T47D (cell line): ENCODE data around the gene YY1.

ENCODE experiments used
- DNase-seq, 2 experiments: peaks; one replicate each; pipeline versions ENCODE4 v3.0.0 to v3.0.0-alpha.2; 2011 to 2012; ENCODE audit warnings: low read depth in 1 of 2, low spot score in 1 of 2
- JUND ChIP-seq: IDR thresholded peaks from 2 replicates; pipeline ENCODE4 v1.6.1; 2012; ENCODE audit warnings: low read depth
- in situ Hi-C: cut with HindIII; loops from 2 replicates; pipeline ENCODE4 v1.10.0; 2016; ENCODE audit warnings: low sequenced_read_pairs, low pct_unique_long_range_greater_than_20kb

Gene YY1

DNA sequence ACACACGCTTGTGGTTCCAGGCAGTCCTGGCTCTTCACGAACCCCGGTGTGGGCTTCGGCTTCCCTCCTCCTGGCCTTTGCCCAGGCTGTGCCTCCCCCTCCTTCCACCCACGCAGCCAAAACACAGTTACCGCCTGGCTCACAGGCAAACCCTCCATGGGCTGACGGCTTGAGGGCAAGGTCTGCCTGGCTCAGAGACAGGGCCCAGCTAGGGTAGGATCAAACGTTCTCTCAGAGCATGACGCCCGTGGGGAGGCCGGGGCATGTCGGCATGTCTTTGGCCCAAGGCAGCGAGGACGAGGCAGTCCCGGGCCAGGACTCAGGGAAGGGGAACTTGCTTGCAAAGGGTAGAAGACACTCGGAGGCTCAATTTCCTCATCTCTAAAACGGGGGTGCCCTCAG lies 86.3 kb downstream of the YY1 start:
- in situ Hi-C loops, result no loop called here
- no peak for DNase-seq
- TF ChIP-seq JUND, result no peak

GRCh38 chr14:100325958-100326357 lies 87.0 kb downstream of the YY1 start:
- in situ Hi-C loops, result no loop called here

DNA sequence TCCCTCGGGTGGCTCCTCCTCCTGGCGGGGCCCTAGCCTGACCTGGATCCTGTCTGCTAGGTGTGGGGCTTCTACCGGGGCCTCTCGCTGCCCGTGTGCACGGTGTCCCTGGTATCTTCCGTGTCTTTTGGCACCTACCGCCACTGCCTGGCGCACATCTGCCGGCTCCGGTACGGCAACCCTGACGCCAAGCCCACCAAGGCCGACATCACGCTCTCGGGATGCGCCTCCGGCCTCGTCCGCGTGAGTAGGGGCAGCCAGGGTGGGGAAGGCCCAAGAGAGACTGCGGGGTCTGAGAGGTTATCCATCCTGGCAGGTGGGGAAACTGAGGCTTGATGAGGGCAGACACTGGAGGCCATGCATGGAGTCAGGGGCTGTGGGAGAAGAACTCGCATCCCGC lies 88.2 kb downstream of the YY1 start:
- no peak for DNase-seq
- TF ChIP-seq JUND, result no peak
- in situ Hi-C loops, result no loop called here

More at GRCh38 chr14:100325958-100326357, 87.0 kb downstream of the YY1 start:
- DNase-seq, result no peak
- no peak for TF ChIP-seq JUND

DNA sequence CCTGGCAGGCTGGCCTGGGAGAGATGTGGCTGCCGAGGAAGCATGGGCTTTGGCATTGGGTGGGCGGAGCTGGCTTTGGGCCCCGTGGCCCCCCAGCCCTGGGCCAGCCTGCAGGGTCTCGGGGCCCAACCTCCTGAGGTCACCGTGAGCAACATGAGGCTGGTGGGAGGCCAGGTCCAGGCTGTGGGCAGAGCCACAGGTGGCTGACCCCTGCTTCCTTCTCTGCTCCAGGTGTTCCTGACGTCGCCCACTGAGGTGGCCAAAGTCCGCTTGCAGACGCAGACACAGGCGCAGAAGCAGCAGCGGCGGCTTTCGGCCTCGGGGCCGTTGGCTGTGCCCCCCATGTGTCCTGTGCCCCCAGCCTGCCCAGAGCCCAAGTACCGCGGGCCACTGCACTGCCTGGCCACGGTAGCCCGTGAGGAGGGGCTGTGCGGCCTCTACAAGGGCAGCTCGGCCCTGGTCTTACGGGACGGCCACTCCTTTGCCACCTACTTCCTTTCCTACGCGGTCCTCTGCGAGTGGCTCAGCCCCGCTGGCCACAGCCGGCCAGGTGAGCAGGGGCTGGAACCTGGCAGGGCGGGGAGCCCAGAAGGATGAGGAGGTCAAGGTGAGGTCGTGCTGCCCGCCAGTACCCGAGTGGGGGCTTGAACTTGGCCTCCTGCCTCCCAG lies 89.7 kb downstream of the YY1 start:
- no peak for DNase-seq
- in situ Hi-C loops, result no loop called here
- TF ChIP-seq JUND, result no peak

DNA sequence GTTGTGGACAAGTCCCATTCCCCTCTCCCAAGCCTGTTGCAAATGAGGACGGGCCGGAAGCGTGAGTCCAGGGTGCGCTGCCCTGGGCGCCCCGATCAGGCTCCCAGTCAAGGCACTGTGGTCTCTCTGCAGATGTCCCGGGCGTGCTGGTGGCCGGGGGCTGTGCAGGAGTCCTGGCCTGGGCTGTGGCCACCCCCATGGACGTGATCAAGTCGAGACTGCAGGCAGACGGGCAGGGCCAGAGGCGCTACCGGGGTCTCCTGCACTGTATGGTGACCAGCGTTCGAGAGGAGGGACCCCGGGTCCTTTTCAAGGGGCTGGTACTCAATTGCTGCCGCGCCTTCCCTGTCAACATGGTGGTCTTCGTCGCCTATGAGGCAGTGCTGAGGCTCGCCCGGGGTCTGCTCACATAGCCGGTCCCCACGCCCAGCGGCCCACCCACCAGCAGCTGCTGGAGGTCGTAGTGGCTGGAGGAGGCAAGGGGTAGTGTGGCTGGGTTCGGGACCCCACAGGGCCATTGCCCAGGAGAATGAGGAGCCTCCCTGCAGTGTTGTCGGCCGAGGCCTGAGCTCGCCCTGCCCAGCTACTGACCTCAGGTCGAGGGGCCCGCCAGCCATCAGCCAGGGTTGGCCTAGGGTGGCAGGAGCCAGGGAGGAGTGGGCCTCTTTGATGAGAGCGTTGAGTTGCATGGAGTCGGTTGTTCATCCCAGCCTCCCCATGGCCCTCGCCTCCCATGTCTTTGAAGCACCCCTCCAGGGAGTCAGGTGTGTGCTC lies 90.5 kb downstream of the YY1 start:
- no peak for TF ChIP-seq JUND
- in situ Hi-C loops, result no loop called here
- DNase-seq, result no peak

DNA sequence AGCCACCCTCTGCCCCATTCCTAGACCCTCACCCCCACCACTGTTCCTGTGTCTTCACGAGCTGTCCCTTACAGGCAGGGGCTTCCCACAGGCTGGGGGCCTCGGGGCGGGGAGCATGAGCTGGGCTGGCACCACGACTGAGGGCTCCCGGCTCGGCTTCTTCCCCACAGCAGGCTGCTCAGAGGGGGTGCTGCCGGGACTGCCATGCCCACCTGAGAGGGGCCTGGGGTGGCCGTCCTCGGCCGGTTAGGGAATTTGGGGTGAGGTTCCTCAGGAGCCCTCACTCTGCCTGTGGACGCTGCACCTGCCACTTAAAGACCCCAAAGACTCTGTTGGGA lies 91.0 kb downstream of the YY1 start:
- TF ChIP-seq JUND, result no peak
- in situ Hi-C loops, result no loop called here
- DNase-seq, result no peak

- in situ Hi-C loops, result no loop called here
- no peak for TF ChIP-seq JUND
- no peak for DNase-seq
Measured at GRCh38 chr14:100330388-100330931, 91.5 kb downstream of the YY1 start.

- no peak for TF ChIP-seq JUND
- in situ Hi-C loops, result no loop called here
- DNase-seq, result no peak
Measured at GRCh38 chr14:100332071-100332639, 93.2 kb downstream of the YY1 start.
